Tibial nerve (tissue), 4 donors: ENCODE results near the gene FAM180A.

ENCODE experiments used
- CTCF ChIP-seq, 5 experiments: fragments of 200-600 bp in 3 of 5; fragments of 450-650 bp in 2 of 5; sonication (generic) in 3 of 5; IDR thresholded peaks; one replicate each; pipeline ENCODE4 v1.5.1; 2016 to 2019; ENCODE audit warnings: antibody characterized with exemption in 5 of 5, mild to moderate bottlenecking in 3 of 5, moderate library complexity in 2 of 5
- EP300 ChIP-seq, 2 donors: sonication (generic); formaldehyde crosslinking; IDR thresholded peaks; one replicate each; pipeline ENCODE4 v1.6.1; 2017; ENCODE audit warnings: antibody characterized with exemption in 2 of 2, mild to moderate bottlenecking in 1 of 2
- POLR2A ChIP-seq, 2 donors: fragments of 450-650 bp; IDR thresholded peaks; one replicate each; pipeline ENCODE4 v1.6.1; 2017; ENCODE audit warnings: antibody characterized with exemption in 2 of 2, mild to moderate bottlenecking in 2 of 2, moderate library complexity in 2 of 2

- TF ChIP-seq CTCF (IDR thresholded peaks at IDR 0.05) = no peak
- TF ChIP-seq POLR2A (IDR thresholded peaks at IDR 0.05) = no peak
- TF ChIP-seq EP300 (IDR thresholded peaks at IDR 0.05) = no peak
Measured at GRCh38 chr7:135704074-135704473, 44.5 kb downstream of the FAM180A start.
